A549 (cell line): ENCODE results near the gene TMEM198.

Source experiments
- CTCF ChIP-seq: fragments of >200 bp; sonication (Bioruptor Twin); formaldehyde crosslinking; IDR thresholded peaks from 3 replicates; pipeline ENCODE4 v1.5.1; 2016
- HOXA7 ChIP-seq: fragments of 250-450 bp; sonication (Bioruptor Pico); IDR thresholded peaks from 2 replicates; pipeline ENCODE4 v1.5.0; 2020; ENCODE audit warnings: mild to moderate bottlenecking, moderate library complexity
- POLR2A ChIP-seq: IDR thresholded peaks from 2 replicates; pipeline ENCODE4 v1.6.1; 2012; ENCODE audit warnings: mild to moderate bottlenecking, low read length
- RAD21 ChIP-seq, 2 experiments: fragments of >200 bp in 1 of 2; sonication (Bioruptor Twin) in 1 of 2; formaldehyde crosslinking in 1 of 2; IDR thresholded peaks in 1 of 2; conservative IDR thresholded peaks in 1 of 2; 2 replicates in 1 of 2; 3 replicates in 1 of 2; pipeline ENCODE4 v1.6.1; 2012 to 2018; ENCODE audit warnings: inconsistent platforms in 1 of 2
- TP53 ChIP-seq: fragments of 250-450 bp; sonication (Bioruptor Pico); IDR thresholded peaks from 2 replicates; pipeline ENCODE4 v1.5.0; 2021; ENCODE audit warnings: mild to moderate bottlenecking, moderate library complexity

GRCh38 chr2:219499555-219499954 is 44.3 kb upstream of the TMEM198 start:
- TF ChIP-seq CTCF = no peak
- no peak for TF ChIP-seq TP53
- no peak for TF ChIP-seq HOXA7 (CRISPR knock-in tag)
- TF ChIP-seq POLR2A = no peak
- TF ChIP-seq RAD21 (conservative IDR thresholded peaks at IDR 0.05 in 1 of 2, IDR thresholded peaks at IDR 0.05 in 1 of 2) = no peak
